DOHH2 (cell line): ENCODE measurements around the gene TIGD7.
"Not testable (repeated sequence)": the region's sequence is repeated elsewhere in the genome, so short reads cannot be mapped to it uniquely, and the experiment has no call there.

ENCODE experiments used
- H3F3A ChIP-seq: fragments of 200-600 bp; sonication (generic), shearing (Covaris generic); 2 replicates; pipeline ENCODE4 v1.6.0; 2016; ENCODE audit warnings: antibody characterized with exemption, mild to moderate bottlenecking; ENCODE audit not compliant: control insufficient read depth, insufficient read depth
- H3K27ac ChIP-seq: fragments of 200-600 bp; sonication (generic); 2 replicates; pipeline ENCODE4 v1.5.1; 2014; ENCODE audit warnings: low read depth, mild to moderate bottlenecking, low read length, moderate library complexity
- H3K27me3 ChIP-seq: fragments of 200-600 bp; sonication (generic); 2 replicates; pipeline ENCODE4 v1.6.1; 2014; ENCODE audit warnings: mild to moderate bottlenecking, low read length, mixed read lengths; ENCODE audit not compliant: control insufficient read depth
- H3K36me3 ChIP-seq: fragments of 200-600 bp; sonication (generic); 2 replicates; pipeline ENCODE4 v1.6.1; 2014; ENCODE audit warnings: mild to moderate bottlenecking, low read length, moderate library complexity, mixed read lengths; ENCODE audit not compliant: control insufficient read depth
- H3K4me1 ChIP-seq: fragments of 200-600 bp; sonication (generic); 2 replicates; pipeline ENCODE4 v1.6.1; 2014; ENCODE audit warnings: mild to moderate bottlenecking, low read length, mixed read lengths; ENCODE audit not compliant: control insufficient read depth
- H3K4me2 ChIP-seq: fragments of 200-600 bp; sonication (generic); 2 replicates; pipeline ENCODE4 v1.6.0; 2014; ENCODE audit warnings: mild to moderate bottlenecking, low read length, moderate library complexity
- H3K4me3 ChIP-seq: fragments of 200-600 bp; sonication (generic); 2 replicates; pipeline ENCODE4 v1.5.1; 2014; ENCODE audit warnings: mild to moderate bottlenecking, low read length, mixed read lengths
- H3K79me2 ChIP-seq: fragments of 200-600 bp; sonication (generic); 2 replicates; pipeline ENCODE4 v1.6.1; 2014; ENCODE audit warnings: mild to moderate bottlenecking, low read length, mixed read lengths; ENCODE audit not compliant: control insufficient read depth
- H3K9me2 ChIP-seq: fragments of 200-600 bp; sonication (generic); replicated peaks from 2 replicates; pipeline ENCODE4 v1.6.1; 2014; ENCODE audit warnings: mild to moderate bottlenecking, low read length, mixed read lengths; ENCODE audit not compliant: control insufficient read depth
- H3K9me3 ChIP-seq: fragments of 200-600 bp; sonication (generic); 2 replicates; pipeline ENCODE4 v1.6.1; 2014; ENCODE audit warnings: antibody characterized with exemption, low read length, mixed read lengths; ENCODE audit not compliant: control insufficient read depth, insufficient read depth
- H4K20me1 ChIP-seq: fragments of 200-600 bp; sonication (generic); 2 replicates; pipeline ENCODE4 v1.6.0; 2014; ENCODE audit warnings: low read depth, mild to moderate bottlenecking, antibody characterized with exemption, low read length, moderate library complexity; ENCODE audit not compliant: control insufficient read depth, insufficient read depth
- EZH2phosphoT487 ChIP-seq: fragments of 200-600 bp; sonication (generic); IDR thresholded peaks from 2 replicates; pipeline ENCODE4 v1.6.1; 2017; ENCODE audit warnings: borderline replicate concordance, mild to moderate bottlenecking, antibody characterized with exemption, low read length, moderate library complexity, mixed read lengths
- TF ChIP-seq, protein P1 (sequence below): fragments of 200-600 bp; sonication (generic); IDR thresholded peaks from one replicate; pipeline ENCODE4 v1.5.1; 2014; ENCODE audit warnings: antibody characterized with exemption, mild to moderate bottlenecking, low read depth, low read length; ENCODE audit not compliant: poor library complexity, severe bottlenecking

Gene TIGD7

DNA sequence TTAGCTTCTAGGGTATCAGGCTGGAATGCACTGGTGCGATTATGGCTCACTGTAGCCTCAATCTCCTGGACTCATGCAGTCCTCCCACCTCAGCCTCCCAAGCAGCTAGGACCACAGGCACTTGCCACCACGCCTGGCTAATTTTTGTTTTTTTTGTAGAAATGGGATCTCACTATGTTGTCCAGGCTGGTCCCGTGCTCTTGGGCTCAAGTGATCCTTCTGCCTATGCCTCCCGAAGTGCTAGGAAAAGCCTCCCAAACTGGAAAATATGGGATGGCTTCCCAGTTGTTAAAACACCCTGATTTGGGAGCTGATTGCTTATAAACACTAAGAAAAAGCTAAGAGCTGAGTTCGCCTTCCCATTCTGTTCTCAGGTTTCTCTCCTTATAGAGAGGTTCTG is 28.6 kb downstream of the TIGD7 start:
- Histone ChIP-seq H3K79me2 (no peaks in the 10 kb centered on the region), H3K4me2 (no peak overlapping the region), H3K27ac (no peak overlapping the region), H3K9me2 (no peaks in the 10 kb centered on the region), H4K20me1 (no peaks in the 10 kb centered on the region), H3K9me3 (0 out of 2 replicates have a peak, but pooled peaks cover 5% of the 10 kb centered on the region), H3K4me1 (peaks cover 5% of the 10 kb centered on the region), H3K27me3 (peaks cover 12% of the 10 kb centered on the region), H3K4me3 (no peak overlapping the region), H3K36me3 (no peaks in the 10 kb centered on the region), H3F3A (no peaks in the 10 kb centered on the region)
- TF ChIP-seq, protein P1, sequence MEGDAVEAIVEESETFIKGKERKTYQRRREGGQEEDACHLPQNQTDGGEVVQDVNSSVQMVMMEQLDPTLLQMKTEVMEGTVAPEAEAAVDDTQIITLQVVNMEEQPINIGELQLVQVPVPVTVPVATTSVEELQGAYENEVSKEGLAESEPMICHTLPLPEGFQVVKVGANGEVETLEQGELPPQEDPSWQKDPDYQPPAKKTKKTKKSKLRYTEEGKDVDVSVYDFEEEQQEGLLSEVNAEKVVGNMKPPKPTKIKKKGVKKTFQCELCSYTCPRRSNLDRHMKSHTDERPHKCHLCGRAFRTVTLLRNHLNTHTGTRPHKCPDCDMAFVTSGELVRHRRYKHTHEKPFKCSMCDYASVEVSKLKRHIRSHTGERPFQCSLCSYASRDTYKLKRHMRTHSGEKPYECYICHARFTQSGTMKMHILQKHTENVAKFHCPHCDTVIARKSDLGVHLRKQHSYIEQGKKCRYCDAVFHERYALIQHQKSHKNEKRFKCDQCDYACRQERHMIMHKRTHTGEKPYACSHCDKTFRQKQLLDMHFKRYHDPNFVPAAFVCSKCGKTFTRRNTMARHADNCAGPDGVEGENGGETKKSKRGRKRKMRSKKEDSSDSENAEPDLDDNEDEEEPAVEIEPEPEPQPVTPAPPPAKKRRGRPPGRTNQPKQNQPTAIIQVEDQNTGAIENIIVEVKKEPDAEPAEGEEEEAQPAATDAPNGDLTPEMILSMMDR, result no peak
- no peak for TF ChIP-seq EZH2phosphoT487

DNA sequence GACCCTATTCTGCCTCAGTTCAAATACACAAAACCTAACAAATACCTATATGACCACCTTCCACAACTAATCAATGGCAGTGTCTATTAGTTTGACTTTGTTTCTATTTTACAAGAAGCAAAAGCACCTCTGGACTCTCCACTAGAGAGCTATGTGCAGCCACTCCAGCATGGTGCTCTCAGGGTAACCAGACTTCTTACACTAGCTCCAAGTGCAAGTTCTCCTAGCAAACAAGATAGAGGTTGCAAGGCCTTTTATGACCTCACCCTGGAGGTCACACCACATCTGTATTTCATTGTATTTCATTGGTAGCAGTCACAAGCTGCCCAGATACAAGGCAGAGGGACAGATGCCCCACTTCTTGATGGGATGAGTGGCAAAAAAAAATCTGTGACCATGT is 30.3 kb downstream of the TIGD7 start:
- no peaks in the 10 kb centered on the region for H3F3A ChIP-seq
- H3K36me3 ChIP-seq, result no peaks in the 10 kb centered on the region
- H3K27ac ChIP-seq, result no peak overlapping the region
- H3K4me3 ChIP-seq, result no peak overlapping the region
- TF ChIP-seq, protein P1, result no peak
- TF ChIP-seq EZH2phosphoT487, result no peak
- H3K79me2 ChIP-seq, result no peaks in the 10 kb centered on the region
- no peaks in the 10 kb centered on the region for H3K9me3 ChIP-seq
- H4K20me1 ChIP-seq, result no peaks in the 10 kb centered on the region
- H3K27me3 ChIP-seq, result peaks cover 12% of the 10 kb centered on the region
- H3K4me2 ChIP-seq, result no peak overlapping the region
- H3K9me2 ChIP-seq, result no peaks in the 10 kb centered on the region
- peaks cover 5% of the 10 kb centered on the region for H3K4me1 ChIP-seq

DNA sequence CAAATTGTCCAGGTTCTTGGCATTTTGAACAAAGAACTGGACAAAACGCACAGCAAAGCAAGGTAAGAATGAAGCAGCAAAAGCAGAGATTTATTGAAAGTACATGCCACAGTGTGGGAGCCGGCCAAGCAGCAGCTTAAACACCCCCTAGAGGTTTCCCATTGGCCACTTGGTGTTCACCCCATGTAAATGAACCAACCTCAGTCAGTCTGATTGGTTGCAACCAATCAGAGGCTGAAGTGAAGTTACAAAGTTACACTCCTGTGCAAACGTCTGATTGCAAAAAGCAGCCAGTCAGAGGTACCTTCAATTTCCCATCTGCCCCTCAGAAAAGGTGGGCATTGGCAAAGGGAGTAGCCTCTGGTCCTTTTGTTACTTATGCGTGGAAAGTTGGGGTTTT is 30.7 kb downstream of the TIGD7 start:
- Histone ChIP-seq H3K79me2 (no peaks in the 10 kb centered on the region), H3K36me3 (no peaks in the 10 kb centered on the region), H3K27ac (no peak overlapping the region), H3K9me2 (no peaks in the 10 kb centered on the region), H3K9me3 (no peaks in the 10 kb centered on the region), H3K4me1 (peaks cover 5% of the 10 kb centered on the region), H3F3A (no peaks in the 10 kb centered on the region), H4K20me1 (no peaks in the 10 kb centered on the region), H3K4me3 (no peak overlapping the region), H3K4me2 (no peak overlapping the region), H3K27me3 (peaks cover 12% of the 10 kb centered on the region)
- TF ChIP-seq EZH2phosphoT487, result no peak
- TF ChIP-seq, protein P1, result no peak

DNA sequence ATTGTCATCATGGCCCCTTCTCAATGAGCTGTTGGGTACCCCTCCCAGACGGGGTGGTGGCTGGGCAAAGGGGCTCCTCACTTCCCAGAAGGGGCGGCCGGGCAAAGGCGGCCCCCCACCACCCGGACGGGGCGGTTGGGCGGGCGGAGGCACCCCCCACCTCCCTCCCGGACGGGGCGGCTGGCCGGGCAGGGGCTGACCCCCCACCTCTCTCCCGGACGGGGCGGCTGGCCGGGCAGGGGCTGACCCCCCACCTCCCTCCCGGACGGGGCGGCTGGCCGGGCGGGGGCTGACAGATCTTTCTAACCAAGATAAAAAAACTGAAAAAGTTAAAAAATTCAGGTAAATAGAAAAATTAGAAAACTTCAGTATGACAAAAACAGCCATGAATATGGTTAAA is 33.9 kb downstream of the TIGD7 start:
- H3K9me2 ChIP-seq, H3K79me2 ChIP-seq, H4K20me1 ChIP-seq, H3K36me3 ChIP-seq, H3K4me1 ChIP-seq, H3K4me3 ChIP-seq, H3K27ac ChIP-seq, H3K4me2 ChIP-seq, H3K27me3 ChIP-seq, H3K9me3 ChIP-seq, H3F3A ChIP-seq: not testable (repeated sequence)

DNA sequence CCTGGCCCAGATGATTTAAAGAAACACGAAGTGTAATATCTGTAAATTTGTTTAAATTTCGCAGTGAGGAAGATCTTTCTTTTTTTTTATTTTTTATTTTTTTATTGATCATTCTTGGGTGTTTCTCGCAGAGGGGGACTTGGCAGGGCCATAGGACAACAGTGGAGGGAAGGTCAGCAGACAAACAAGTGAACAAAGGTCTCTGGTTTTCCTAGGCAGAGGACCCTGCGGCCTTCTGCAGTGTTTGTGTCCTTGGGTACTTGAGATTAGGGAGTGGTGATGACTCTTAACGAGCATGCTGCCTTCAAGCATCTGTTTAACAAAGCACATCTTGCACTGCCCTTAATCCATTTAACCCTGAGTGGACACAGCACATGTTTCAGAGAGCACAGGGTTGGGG is 34.5 kb downstream of the TIGD7 start:
- H3K79me2 ChIP-seq, H3K4me3 ChIP-seq, H4K20me1 ChIP-seq, H3K4me2 ChIP-seq, H3F3A ChIP-seq, H3K27me3 ChIP-seq, H3K27ac ChIP-seq, H3K4me1 ChIP-seq, H3K9me2 ChIP-seq, H3K9me3 ChIP-seq, H3K36me3 ChIP-seq: not testable (repeated sequence)
